Retinal pigment epithelial cell (primary cell): ENCODE results near the gene FOSL1.
A peak's percentile ranks its signal among the peaks of the same experiment; 100 is the strongest.

Experiments used
- DNase-seq: peaks from one replicate; pipeline ENCODE4 v3.0.0-alpha.2; 2010; ENCODE audit warnings: low read depth
- H3K4me3 ChIP-seq: 2 replicates; pipeline ENCODE4 v1.5.1; 2011; ENCODE audit warnings: mild to moderate bottlenecking, low read length, control low read depth, moderate library complexity
- TF ChIP-seq, protein P1 (sequence below): conservative IDR thresholded peaks from 2 replicates; pipeline ENCODE4 v1.5.1; 2011; ENCODE audit warnings: low read depth, low read length, control low read depth, inconsistent platforms

FOSL1 gene

DNA sequence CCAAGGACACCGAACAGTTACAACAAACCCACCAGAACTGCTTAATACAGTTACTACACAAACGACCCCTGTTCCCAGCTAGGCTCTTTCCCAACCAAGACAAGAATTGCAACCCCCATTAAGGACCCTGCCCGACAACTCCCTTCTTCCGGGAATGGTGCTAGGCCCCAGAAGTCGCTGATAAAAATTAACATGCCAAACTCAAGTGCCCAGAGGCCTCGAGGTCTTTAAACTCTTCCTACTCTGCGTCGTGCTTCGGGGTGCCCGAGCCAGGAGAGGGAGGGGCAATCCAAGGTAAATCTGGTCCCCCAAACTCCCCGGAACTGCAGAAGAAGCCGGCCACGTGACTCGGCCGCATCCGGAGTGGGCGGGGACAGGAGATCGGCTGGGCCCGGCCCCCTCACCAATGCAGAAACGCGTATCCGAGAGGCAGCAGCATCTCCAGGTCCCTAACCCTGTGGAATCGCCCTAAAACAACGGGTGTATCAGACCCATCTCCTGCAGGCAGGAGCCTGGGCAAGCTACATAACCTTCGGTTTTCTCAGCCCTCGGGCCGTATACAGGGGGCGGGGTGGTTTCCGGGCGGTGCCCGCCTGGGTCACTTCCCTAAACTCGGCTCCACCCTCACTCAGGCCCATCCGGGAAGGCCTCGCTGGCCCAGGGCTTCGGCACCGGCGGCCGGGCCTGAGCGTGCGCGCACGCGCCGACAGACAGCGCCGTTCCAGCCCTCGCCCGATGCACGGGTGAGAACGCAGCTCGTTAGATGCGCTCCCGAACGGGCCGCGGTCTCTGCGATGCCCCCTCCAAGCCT lies 43.3 kb downstream of the FOSL1 start:
- peak overlapping the region; percentile 96 for H3K4me3 ChIP-seq
- DNase-seq, result no peak
- TF ChIP-seq, protein P1, sequence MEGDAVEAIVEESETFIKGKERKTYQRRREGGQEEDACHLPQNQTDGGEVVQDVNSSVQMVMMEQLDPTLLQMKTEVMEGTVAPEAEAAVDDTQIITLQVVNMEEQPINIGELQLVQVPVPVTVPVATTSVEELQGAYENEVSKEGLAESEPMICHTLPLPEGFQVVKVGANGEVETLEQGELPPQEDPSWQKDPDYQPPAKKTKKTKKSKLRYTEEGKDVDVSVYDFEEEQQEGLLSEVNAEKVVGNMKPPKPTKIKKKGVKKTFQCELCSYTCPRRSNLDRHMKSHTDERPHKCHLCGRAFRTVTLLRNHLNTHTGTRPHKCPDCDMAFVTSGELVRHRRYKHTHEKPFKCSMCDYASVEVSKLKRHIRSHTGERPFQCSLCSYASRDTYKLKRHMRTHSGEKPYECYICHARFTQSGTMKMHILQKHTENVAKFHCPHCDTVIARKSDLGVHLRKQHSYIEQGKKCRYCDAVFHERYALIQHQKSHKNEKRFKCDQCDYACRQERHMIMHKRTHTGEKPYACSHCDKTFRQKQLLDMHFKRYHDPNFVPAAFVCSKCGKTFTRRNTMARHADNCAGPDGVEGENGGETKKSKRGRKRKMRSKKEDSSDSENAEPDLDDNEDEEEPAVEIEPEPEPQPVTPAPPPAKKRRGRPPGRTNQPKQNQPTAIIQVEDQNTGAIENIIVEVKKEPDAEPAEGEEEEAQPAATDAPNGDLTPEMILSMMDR, result no peak

- TF ChIP-seq, protein P1, result no peak
Measured at GRCh38 chr11:65855927-65856363, 44.2 kb downstream of the FOSL1 start.

GRCh38 chr11:65854852-65855837 lies 45.0 kb downstream of the FOSL1 start:
- H3K4me3 ChIP-seq, result no peak overlapping the region
- TF ChIP-seq, protein P1, result no peak
- no peak for DNase-seq

More at GRCh38 chr11:65855927-65856363, 44.2 kb downstream of the FOSL1 start:
- peak overlapping the region; percentile 96 for H3K4me3 ChIP-seq
- DNase-seq, result no peak

GRCh38 chr11:65854161-65854592 lies 46.0 kb downstream of the FOSL1 start:
- no peak overlapping the region for H3K4me3 ChIP-seq
- TF ChIP-seq, protein P1, result no peak
- no peak for DNase-seq

- DNase-seq, result no peak
- TF ChIP-seq, protein P1, result peak; percentile 29
Measured at GRCh38 chr11:65853246-65853979, 46.8 kb downstream of the FOSL1 start.

GRCh38 chr11:65852508-65853245 lies 47.5 kb downstream of the FOSL1 start:
- DNase-seq, result no peak
- H3K4me3 ChIP-seq, result no peak overlapping the region
- TF ChIP-seq, protein P1, result no peak

More at GRCh38 chr11:65853246-65853979, 46.8 kb downstream of the FOSL1 start:
- H3K4me3 ChIP-seq, result no peak overlapping the region
